HEK293 (cell line): ENCODE results near the gene MEX3A.
A peak's percentile ranks its signal among the peaks of the same experiment; 100 is the strongest.

Source experiments
- CTCF ChIA-PET: fragments of 350-600 bp; formaldehyde crosslinking; extraction: SDS; loops from one replicate; lab custom pipeline; 2021; ENCODE audit warnings: antibody characterized with exemption; lab: Yijun Ruan, JAX
- POLR2A ChIA-PET: fragments of 300-600 bp; formaldehyde crosslinking; extraction: SDS; loops from one replicate; lab custom pipeline; 2020; ENCODE audit warnings: antibody characterized with exemption, inconsistent platforms; lab: Yijun Ruan, JAX
- H3K27ac ChIP-seq: fragments of 200-500 bp; sonication (Bioruptor generic); 2 replicates; pipeline ENCODE4 v1.5.1; 2014; ENCODE audit warnings: low read depth, low read length, control low read depth, inconsistent platforms; ENCODE audit errors: extremely low read depth
- H3K36me3 ChIP-seq, 2 experiments: fragments of 200-500 bp in 1 of 2; sonication (Bioruptor generic) in 1 of 2; 1 replicate in 1 of 2; 2 replicates in 1 of 2; pipeline ENCODE4 v1.5.1; 2014 to 2017; ENCODE audit warnings: inconsistent platforms in 2 of 2, low read length in 2 of 2; ENCODE audit not compliant: control insufficient read depth in 2 of 2, insufficient read depth in 1 of 2
- H3K4me1 ChIP-seq: fragments of 200-500 bp; sonication (Bioruptor generic); 2 replicates; pipeline ENCODE4 v1.5.1; 2014; ENCODE audit warnings: mild to moderate bottlenecking, low read length, inconsistent platforms; ENCODE audit not compliant: control insufficient read depth, insufficient read depth
- H3K4me3 ChIP-seq: 2 replicates; pipeline ENCODE4 v1.5.1; 2011; ENCODE audit warnings: low read depth, mild to moderate bottlenecking, control low read depth, low read length, moderate library complexity
- H3K9me3 ChIP-seq: fragments of 200-500 bp; sonication (Bioruptor generic); 2 replicates; pipeline ENCODE4 v1.5.1; 2014; ENCODE audit warnings: low read depth, low read length, inconsistent platforms; ENCODE audit not compliant: control insufficient read depth, insufficient read depth
- BCL11A ChIP-seq: fragments of 450-650 bp; formaldehyde crosslinking; IDR thresholded peaks from 2 replicates; pipeline ENCODE4 v1.5.1; 2016; ENCODE audit warnings: low read depth, missing biosample characterization, missing genetic modification characterization
- EGR2 ChIP-seq: fragments of 450-650 bp; formaldehyde crosslinking; IDR thresholded peaks from 2 replicates; pipeline ENCODE4 v1.5.1; 2016; ENCODE audit warnings: low read depth, missing biosample characterization, missing genetic modification characterization
- GLIS1 ChIP-seq: fragments of 450-650 bp; formaldehyde crosslinking; IDR thresholded peaks from 2 replicates; pipeline ENCODE4 v1.5.1; 2016; ENCODE audit warnings: missing biosample characterization, missing genetic modification characterization
- IKZF3 ChIP-seq: fragments of 450-650 bp; IDR thresholded peaks from 2 replicates; pipeline ENCODE4 v1.5.0; 2018; ENCODE audit warnings: missing biosample characterization, mild to moderate bottlenecking, missing genetic modification characterization, moderate library complexity
- KLF1 ChIP-seq: fragments of 450-650 bp; formaldehyde crosslinking; IDR thresholded peaks from 2 replicates; pipeline ENCODE4 v1.5.1; 2016; ENCODE audit warnings: missing biosample characterization, missing genetic modification characterization
- MEIS1 ChIP-seq: sonication (generic); formaldehyde crosslinking; IDR thresholded peaks from 2 replicates; pipeline ENCODE4 v1.8.1; 2022; ENCODE audit warnings: missing genetic modification reagents, mild to moderate bottlenecking, borderline replicate concordance
- SP2 ChIP-seq: fragments of 450-650 bp; formaldehyde crosslinking; IDR thresholded peaks from 2 replicates; pipeline ENCODE4 v1.5.1; 2016; ENCODE audit warnings: missing biosample characterization, missing genetic modification characterization
- WT1 ChIP-seq: fragments of 450-650 bp; formaldehyde crosslinking; IDR thresholded peaks from 2 replicates; pipeline ENCODE4 v1.5.1; 2016; ENCODE audit warnings: missing biosample characterization, missing genetic modification characterization
- ZFHX2 ChIP-seq: fragments of 450-650 bp; formaldehyde crosslinking; conservative IDR thresholded peaks from 2 replicates; pipeline ENCODE4 v1.5.1; 2016; ENCODE audit warnings: missing biosample characterization, missing genetic modification characterization
- ZIC2 ChIP-seq: fragments of 450-650 bp; formaldehyde crosslinking; IDR thresholded peaks from 2 replicates; pipeline ENCODE4 v1.5.1; 2016; ENCODE audit warnings: missing biosample characterization, missing genetic modification characterization
- ZNF10 ChIP-seq: fragments of 450-650 bp; formaldehyde crosslinking; IDR thresholded peaks from 2 replicates; pipeline ENCODE4 v1.5.1; 2017; ENCODE audit warnings: missing biosample characterization, missing genetic modification characterization
- ZNF114 ChIP-seq: fragments of 450-650 bp; formaldehyde crosslinking; IDR thresholded peaks from 2 replicates; pipeline ENCODE4 v1.5.0; 2017; ENCODE audit warnings: missing biosample characterization, missing genetic modification characterization
- ZNF138 ChIP-seq: fragments of 450-650 bp; formaldehyde crosslinking; IDR thresholded peaks from 2 replicates; pipeline ENCODE4 v1.5.1; 2016; ENCODE audit warnings: missing biosample characterization, missing genetic modification characterization, borderline replicate concordance
- ZNF174 ChIP-seq: fragments of 450-650 bp; formaldehyde crosslinking; IDR thresholded peaks from 2 replicates; pipeline ENCODE4 v1.5.0; 2017; ENCODE audit warnings: missing biosample characterization, mild to moderate bottlenecking, missing genetic modification characterization
- ZNF184 ChIP-seq: fragments of 450-650 bp; IDR thresholded peaks from 2 replicates; pipeline ENCODE4 v1.5.1; 2018; ENCODE audit warnings: missing biosample characterization, mild to moderate bottlenecking, missing genetic modification characterization
- ZNF335 ChIP-seq: fragments of 450-650 bp; formaldehyde crosslinking; conservative IDR thresholded peaks from 2 replicates; pipeline ENCODE4 v1.5.1; 2016; ENCODE audit warnings: missing biosample characterization, missing genetic modification characterization
- ZNF366 ChIP-seq: fragments of 450-650 bp; formaldehyde crosslinking; conservative IDR thresholded peaks from 2 replicates; pipeline ENCODE4 v1.5.1; 2016; ENCODE audit warnings: missing biosample characterization, missing genetic modification characterization
- ZNF600 ChIP-seq: fragments of 450-650 bp; formaldehyde crosslinking; IDR thresholded peaks from 2 replicates; pipeline ENCODE4 v1.5.1; 2016; ENCODE audit warnings: missing biosample characterization, missing genetic modification characterization
- ZNF654 ChIP-seq: fragments of 450-650 bp; formaldehyde crosslinking; IDR thresholded peaks from 2 replicates; pipeline ENCODE4 v1.5.1; 2016; ENCODE audit warnings: low read depth, missing biosample characterization, missing genetic modification characterization
- ZSCAN16 ChIP-seq: fragments of 450-650 bp; formaldehyde crosslinking; IDR thresholded peaks from 2 replicates; pipeline ENCODE4 v1.5.1; 2016; ENCODE audit warnings: missing biosample characterization, missing genetic modification characterization
- TF ChIP-seq, protein P1 (sequence below): fragments of 450-650 bp; formaldehyde crosslinking; IDR thresholded peaks from 2 replicates; pipeline ENCODE4 v1.5.1; 2016; ENCODE audit warnings: missing biosample characterization, missing genetic modification characterization

MEX3A gene

DNA sequence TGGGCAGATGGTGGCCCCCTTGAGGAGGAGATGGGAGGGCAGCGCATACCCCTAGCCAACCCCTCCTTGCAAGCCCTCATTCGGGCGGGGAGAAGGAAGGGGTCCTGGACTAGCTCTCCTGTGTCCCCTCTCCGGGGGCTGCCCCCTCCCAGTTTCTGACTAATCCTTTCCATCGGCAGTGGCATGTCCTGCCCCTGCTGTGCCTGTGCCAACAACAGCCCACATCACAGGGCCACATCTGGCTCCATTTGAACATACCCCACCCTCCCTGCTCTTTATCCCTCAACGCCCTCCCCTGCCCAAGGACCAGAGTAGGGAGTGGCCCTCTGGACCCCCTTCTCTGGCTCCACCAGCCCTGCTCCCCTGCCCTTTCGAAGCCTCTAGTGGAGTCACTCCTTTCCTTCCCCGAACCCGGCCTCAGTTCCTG, 21.3 kb upstream of the MEX3A start:
- H3K9me3 ChIP-seq, result no peaks in the 10 kb centered on the region
- ChIA-PET POLR2A (interaction anchor here (10.1 kb wide), 1 partner anchor 11 kb away, joined by 63 read pairs; the partner anchor contains the start of gene LMNA), CTCF (interaction anchor here (1.4 to 22.5 kb wide), 2 partner anchors 20 to 122 kb away, joined by 5 to 1029 read pairs; partner anchors contain the start of gene LMNA)
- no peaks in the 10 kb centered on the region for H3K36me3 ChIP-seq
- no peak overlapping the region for H3K4me3 ChIP-seq
- H3K4me1 ChIP-seq, result peaks cover 12% of the 10 kb centered on the region
- TF ChIP-seq ZNF335 (tag by site-specific recombination), result 0 out of 2 replicates have a peak, but pooled peaks have one; percentile 32
- TF ChIP-seq, protein P1, sequence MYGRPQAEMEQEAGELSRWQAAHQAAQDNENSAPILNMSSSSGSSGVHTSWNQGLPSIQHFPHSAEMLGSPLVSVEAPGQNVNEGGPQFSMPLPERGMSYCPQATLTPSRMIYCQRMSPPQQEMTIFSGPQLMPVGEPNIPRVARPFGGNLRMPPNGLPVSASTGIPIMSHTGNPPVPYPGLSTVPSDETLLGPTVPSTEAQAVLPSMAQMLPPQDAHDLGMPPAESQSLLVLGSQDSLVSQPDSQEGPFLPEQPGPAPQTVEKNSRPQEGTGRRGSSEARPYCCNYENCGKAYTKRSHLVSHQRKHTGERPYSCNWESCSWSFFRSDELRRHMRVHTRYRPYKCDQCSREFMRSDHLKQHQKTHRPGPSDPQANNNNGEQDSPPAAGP, result 0 out of 2 replicates have a peak, but pooled peaks have one; percentile 64
- no peak for TF ChIP-seq ZNF654 (tag by site-specific recombination)
- TF ChIP-seq KLF1 (tag by site-specific recombination), result peak; percentile 46
- no peak for TF ChIP-seq ZNF138
- 0 out of 2 replicates have a peak, but pooled peaks have one; percentile 29 for TF ChIP-seq ZFHX2
- no peak for TF ChIP-seq BCL11A (tag by site-specific recombination)
- no peak overlapping the region; the same call in 1 of the 2 replicates for H3K27ac ChIP-seq

DNA sequence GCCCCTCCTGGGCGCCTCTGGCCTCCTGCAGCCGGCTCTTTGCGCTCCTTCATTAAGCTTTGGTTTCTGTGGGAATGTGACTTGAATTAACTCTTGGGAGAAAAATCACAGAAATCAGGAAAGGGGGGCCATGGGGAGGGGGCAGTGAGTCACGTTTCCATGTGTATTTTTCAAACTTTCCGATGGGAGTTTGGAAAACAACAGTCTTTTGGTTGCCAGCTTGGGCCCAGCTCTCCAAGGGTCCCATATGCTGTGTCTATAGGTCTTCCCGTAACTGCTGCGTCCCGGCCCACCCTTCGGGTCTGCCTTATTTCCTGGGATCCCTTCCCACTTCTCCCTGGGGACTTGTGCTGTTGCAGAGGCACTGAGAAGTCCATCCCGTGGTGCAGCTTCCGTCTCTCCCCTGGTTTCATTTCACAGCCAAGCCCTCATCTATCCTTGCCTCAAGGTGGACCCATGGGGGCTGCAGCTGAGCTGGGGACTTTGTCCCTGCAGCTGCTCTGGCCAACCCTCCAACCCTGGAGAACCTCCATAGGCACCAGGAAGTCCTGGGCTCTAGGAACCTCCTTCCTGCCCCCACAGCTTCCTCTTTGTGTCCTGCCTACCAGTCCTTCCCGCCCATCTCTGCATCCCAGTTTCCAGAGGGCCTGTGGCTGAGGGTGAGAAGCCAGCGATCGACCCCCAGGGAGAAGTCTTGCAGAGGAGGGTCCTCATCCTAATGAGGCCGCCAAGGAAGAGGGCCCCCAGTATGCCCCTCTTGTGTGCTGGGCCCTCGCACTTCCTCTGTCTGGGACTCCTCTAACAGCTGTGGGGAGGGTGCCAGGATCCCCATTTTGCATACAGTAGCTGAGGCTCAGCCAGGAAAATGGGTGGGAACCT, 20.6 kb upstream of the MEX3A start:
- Histone ChIP-seq H3K4me3 (no peak overlapping the region), H3K27ac (no peak overlapping the region), H3K4me1 (peaks cover 12% of the 10 kb centered on the region), H3K36me3 (no peaks in the 10 kb centered on the region)
- CTCF ChIA-PET, result interaction anchor here (0.6 to 22.5 kb wide), 4 partner anchors 12 to 122 kb away, joined by 4 to 1029 read pairs (median 4); partner anchors contain the start of gene LMNA
- no peak for TF ChIP-seq ZNF114 (tag by site-specific recombination)
- peak; percentile 96 for TF ChIP-seq ZNF10 (tag by site-specific recombination)
- TF ChIP-seq SP2, result peak; percentile 47
- TF ChIP-seq, all 188 proteins: peak for 2
- no peaks in the 10 kb centered on the region for H3K9me3 ChIP-seq
- POLR2A ChIA-PET, result interaction anchor here (0.6 to 10.1 kb wide), 2 partner anchors 11 to 58 kb away, joined by 3 to 63 read pairs; partner anchors contain the start of gene LMNA

DNA sequence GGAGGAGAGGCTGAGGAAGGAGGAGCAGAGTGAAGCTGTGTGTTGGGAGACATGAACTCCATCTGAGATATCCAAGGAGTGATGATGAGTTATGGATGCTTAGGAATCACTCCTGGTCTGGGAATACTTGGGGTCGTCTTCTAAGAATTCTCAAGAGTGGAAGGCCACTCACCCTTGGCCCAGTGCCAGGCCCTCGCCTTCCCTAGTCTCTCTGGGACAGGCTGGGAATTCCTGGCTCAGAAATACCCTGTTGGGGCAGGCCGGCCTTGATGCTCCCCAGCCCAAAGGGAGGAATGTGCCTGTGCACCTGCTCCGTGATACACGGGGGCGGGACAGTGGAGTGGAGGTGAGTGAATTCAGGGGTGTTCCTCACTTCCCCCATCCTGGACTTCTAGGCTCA, 19.6 kb upstream of the MEX3A start:
- H3K4me1 ChIP-seq, result peaks cover 12% of the 10 kb centered on the region
- H3K4me3 ChIP-seq, result no peak overlapping the region
- no peak overlapping the region for H3K27ac ChIP-seq
- no peaks in the 10 kb centered on the region for H3K9me3 ChIP-seq
- TF ChIP-seq MEIS1 (CRISPR knock-in tag), result no peak
- TF ChIP-seq IKZF3 (tag by site-specific recombination), result peak; percentile 53; the same call in 1 of the 2 replicates
- no peak for TF ChIP-seq ZNF174 (tag by site-specific recombination)
- CTCF ChIA-PET, result interaction anchor here (0.6 to 22.5 kb wide), 3 partner anchors 11 to 65 kb away, joined by 4 to 1029 read pairs (median 4); partner anchors contain the start of gene LMNA
- POLR2A ChIA-PET, result interaction anchor here (10.1 kb wide), 1 partner anchor 12 kb away, joined by 63 read pairs; the partner anchor contains the start of gene LMNA
- no peaks in the 10 kb centered on the region for H3K36me3 ChIP-seq

- no peak overlapping the region for H3K4me3 ChIP-seq
- TF ChIP-seq ZIC2 (tag by site-specific recombination), result peak; percentile 32; the same call in 1 of the 2 replicates
- peak; percentile 67 for TF ChIP-seq WT1
- peak; percentile 32; the same call in 1 of the 2 replicates for TF ChIP-seq ZNF600 (tag by site-specific recombination)
- TF ChIP-seq GLIS1, result peak; percentile 60
- TF ChIP-seq ZNF366 (tag by site-specific recombination), result peak; percentile 40
- no peak for TF ChIP-seq IKZF3 (tag by site-specific recombination)
- TF ChIP-seq ZSCAN16 (tag by site-specific recombination), result peak; percentile 96
- peak; percentile 38; the same call in 1 of the 2 replicates for TF ChIP-seq EGR2 (tag by site-specific recombination)
- no peak for TF ChIP-seq ZNF184
- peak; percentile 67 for TF ChIP-seq ZFHX2
- TF ChIP-seq, all 188 proteins: peak for 8
- Histone ChIP-seq H3K9me3 (no peaks in the 10 kb centered on the region), H3K4me1 (peaks cover 4% of the 10 kb centered on the region), H3K27ac (no peak overlapping the region), H3K36me3 (no peaks in the 10 kb centered on the region)
- POLR2A ChIA-PET, result interaction anchor here (0.6 to 10.1 kb wide), 4 partner anchors 14 to 124 kb away, joined by 3 to 63 read pairs (median 4); partner anchors contain the start of gene LMNA
- CTCF ChIA-PET, result interaction anchor here (0.6 to 22.5 kb wide), 6 partner anchors 9 to 930 kb away, joined by 3 to 1029 read pairs (median 6); partner anchors contain the start of gene LMNA
These were observed 18.1 kb upstream of the MEX3A start for GRCh38 chr1:156100205-156100995.
